Measurements from ENCODE around the gene RYR2. TPM values are rescaled to one million over a fixed set of nuclear protein-coding genes. Genes with fewer than 3 reads are reported as not detected.

RYR2 gene
- total and polyA plus RNA-seq, 11 donors, result 77.7 to 1,319 (median 805) TPM

DNA sequence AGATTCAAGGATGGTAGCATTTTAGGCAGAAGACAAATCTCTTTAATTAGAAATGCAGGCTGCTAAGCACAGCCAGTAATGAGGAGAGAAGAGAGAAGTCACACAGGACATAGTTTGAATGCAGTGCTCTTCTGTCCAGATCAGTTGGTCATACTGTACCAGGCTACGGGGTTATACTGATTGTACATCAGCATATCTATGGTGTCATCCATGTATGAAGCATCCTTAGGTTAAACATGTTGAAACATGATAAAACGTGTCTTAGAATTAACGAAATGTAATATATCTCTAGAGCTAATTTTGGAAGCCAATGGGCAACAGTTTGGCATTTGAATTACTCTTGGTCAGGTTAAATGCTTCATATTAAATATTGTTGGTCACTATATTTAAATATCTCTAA lies 199.1 kb downstream of the RYR2 start:
- DNase-seq (no peak), ATAC-seq (no peak)
- intact Hi-C loops (cut with DNase I), result no loop called here
- no peak overlapping the region for H3K4me3 ChIP-seq
- no peaks in the 10 kb centered on the region for H3K9me3 ChIP-seq
- H3K27me3 ChIP-seq, result no peaks in the 10 kb centered on the region
- peaks cover 0 to 82% (median 25%) of the 10 kb centered on the region in 12 donors for H3K4me1 ChIP-seq
- no peaks in the 10 kb centered on the region for H3K36me3 ChIP-seq
- TF ChIP-seq POLR2A (IDR thresholded peaks at IDR 0.05), result no peak
- TF ChIP-seq, protein P1, sequence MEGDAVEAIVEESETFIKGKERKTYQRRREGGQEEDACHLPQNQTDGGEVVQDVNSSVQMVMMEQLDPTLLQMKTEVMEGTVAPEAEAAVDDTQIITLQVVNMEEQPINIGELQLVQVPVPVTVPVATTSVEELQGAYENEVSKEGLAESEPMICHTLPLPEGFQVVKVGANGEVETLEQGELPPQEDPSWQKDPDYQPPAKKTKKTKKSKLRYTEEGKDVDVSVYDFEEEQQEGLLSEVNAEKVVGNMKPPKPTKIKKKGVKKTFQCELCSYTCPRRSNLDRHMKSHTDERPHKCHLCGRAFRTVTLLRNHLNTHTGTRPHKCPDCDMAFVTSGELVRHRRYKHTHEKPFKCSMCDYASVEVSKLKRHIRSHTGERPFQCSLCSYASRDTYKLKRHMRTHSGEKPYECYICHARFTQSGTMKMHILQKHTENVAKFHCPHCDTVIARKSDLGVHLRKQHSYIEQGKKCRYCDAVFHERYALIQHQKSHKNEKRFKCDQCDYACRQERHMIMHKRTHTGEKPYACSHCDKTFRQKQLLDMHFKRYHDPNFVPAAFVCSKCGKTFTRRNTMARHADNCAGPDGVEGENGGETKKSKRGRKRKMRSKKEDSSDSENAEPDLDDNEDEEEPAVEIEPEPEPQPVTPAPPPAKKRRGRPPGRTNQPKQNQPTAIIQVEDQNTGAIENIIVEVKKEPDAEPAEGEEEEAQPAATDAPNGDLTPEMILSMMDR (IDR thresholded peaks at IDR 0.05), result no peak
- peak overlapping the region in 4 of 12 donors; percentile 21 to 59 (median 40) for H3K27ac ChIP-seq
- 49 to 74% (median 50%) methylated on average over 3 of the region's 3 CpGs for WGBS, 4 donors

DNA sequence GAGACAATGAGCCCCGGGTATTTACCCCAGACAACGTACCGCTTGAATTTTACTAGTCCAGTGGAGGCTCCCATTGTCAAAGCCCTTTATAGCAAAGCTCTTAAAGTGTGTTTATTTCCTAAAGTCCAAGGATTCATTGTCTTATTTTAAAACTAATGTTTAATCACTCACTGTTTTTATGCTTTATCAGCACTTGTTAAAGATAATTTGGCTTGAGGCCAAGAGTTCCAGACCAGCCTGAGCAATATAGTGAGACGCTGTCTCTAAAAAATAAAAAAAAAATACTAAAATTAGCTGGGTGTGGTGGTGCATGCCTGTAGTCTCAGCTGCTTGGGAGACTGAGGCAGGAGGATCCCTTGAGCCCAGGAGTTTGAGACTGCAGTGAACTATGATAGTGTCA lies 202.8 kb downstream of the RYR2 start:
- H3K9me3 ChIP-seq, result no peaks in the 10 kb centered on the region
- peak in 3 of 4 donors; percentile 1 to 3 (median 3) for ATAC-seq
- peak overlapping the region in 1 of 12 donors; percentile 31 for H3K27ac ChIP-seq

DNA sequence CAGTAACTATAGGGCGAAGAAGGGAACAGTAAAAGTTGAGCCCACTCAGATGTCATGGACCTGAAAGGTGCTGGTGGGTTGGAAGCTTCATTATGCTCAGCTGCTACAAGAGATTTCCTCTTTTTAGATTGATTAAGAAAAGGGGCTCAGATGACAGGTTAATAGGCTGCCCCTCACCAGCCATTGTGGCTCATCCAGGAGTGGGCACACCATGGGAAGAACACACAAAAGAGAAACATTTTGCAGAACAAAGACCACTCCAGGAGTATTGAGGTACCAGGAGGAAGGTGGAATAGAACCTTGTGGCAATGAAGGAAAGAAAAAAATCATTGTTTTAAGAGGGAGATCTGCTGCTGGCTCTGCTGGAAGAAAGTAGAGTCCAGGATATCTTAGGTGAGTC lies 205.5 kb downstream of the RYR2 start:
- 64 to 84% (median 73%) methylated on average over 1 of the region's 1 CpG for WGBS, 4 donors
- DNase-seq (no peak), ATAC-seq (no peak)
- H3K4me3 ChIP-seq, result no peak overlapping the region
- H3K27ac ChIP-seq, result no peak overlapping the region
- intact Hi-C loops (cut with DNase I), result no loop called here
- H3K27me3 ChIP-seq, result no peaks in the 10 kb centered on the region
- no peaks in the 10 kb centered on the region for H3K36me3 ChIP-seq
- no peaks in the 10 kb centered on the region for H3K9me3 ChIP-seq
- no peak for TF ChIP-seq POLR2A (IDR thresholded peaks at IDR 0.05)
- TF ChIP-seq, protein P1 (IDR thresholded peaks at IDR 0.05), result no peak
- peaks cover 0 to 67% (median 17%) of the 10 kb centered on the region in 12 donors for H3K4me1 ChIP-seq

More for the DNA sequence above, 202.8 kb downstream of the RYR2 start:
- peaks cover 0 to 68% (median 25%) of the 10 kb centered on the region in 12 donors for H3K4me1 ChIP-seq
- intact Hi-C loops (cut with DNase I), result no loop called here
- TF ChIP-seq, protein P1 (IDR thresholded peaks at IDR 0.05), result no peak
- no peak for TF ChIP-seq POLR2A (IDR thresholded peaks at IDR 0.05)
- no peaks in the 10 kb centered on the region for H3K36me3 ChIP-seq
- no peaks in the 10 kb centered on the region for H3K27me3 ChIP-seq
- WGBS, 4 donors, result 48 to 61% (median 58%) methylated on average over 4 of the region's 4 CpGs
- DNase-seq, result no peak
- H3K4me3 ChIP-seq, result no peak overlapping the region

DNA sequence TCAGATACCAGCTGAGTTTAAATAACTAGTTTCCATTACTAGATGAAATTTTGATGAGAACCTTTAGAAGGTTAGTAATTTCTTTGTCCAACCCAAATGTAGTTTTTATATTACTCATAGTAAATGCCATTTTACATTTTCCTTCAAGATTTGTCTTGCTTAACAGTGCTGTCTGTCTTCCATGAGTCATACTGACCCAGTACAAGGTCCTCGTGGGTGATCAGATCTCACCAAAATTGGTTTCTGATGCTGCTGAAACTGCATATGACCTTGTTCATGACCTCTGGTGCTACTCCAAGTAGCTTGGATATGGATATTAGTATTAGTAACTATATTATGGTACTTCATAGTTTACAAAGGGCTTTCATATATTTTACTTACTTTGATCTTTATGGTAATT lies 207.1 kb downstream of the RYR2 start:
- H3K4me1 ChIP-seq, result peaks cover 0 to 64% (median 8%) of the 10 kb centered on the region in 12 donors
- WGBS, 4 donors, result 29 to 39% (median 31%) methylated on average over 1 of the region's 1 CpG
- H3K27ac ChIP-seq, result peak overlapping the region in 4 of 12 donors; percentile 0 to 44 (median 16)
- no peak for DNase-seq
- no peak for ATAC-seq
- H3K9me3 ChIP-seq, result no peaks in the 10 kb centered on the region
- H3K27me3 ChIP-seq, result no peaks in the 10 kb centered on the region
- H3K36me3 ChIP-seq, result no peaks in the 10 kb centered on the region
- intact Hi-C loops (cut with DNase I), result no loop called here
- no peak for TF ChIP-seq POLR2A (IDR thresholded peaks at IDR 0.05)
- TF ChIP-seq, protein P1 (IDR thresholded peaks at IDR 0.05), result no peak
- no peak overlapping the region for H3K4me3 ChIP-seq

Data from heart left ventricle (tissue), 16 donors.